HTR-8/SVneo (cell line): ENCODE data around the gene MAP3K12.
A peak's percentile ranks its signal among the peaks of the same experiment; 100 is the strongest.
"Not testable (repeated sequence)": the region's sequence is repeated elsewhere in the genome, so short reads cannot be mapped to it uniquely, and the experiment has no call there.

ENCODE experiments used
- DNase-seq: peaks from one replicate; pipeline ENCODE4 v3.0.0; 2011; ENCODE audit warnings: low spot score, mixed read lengths; ENCODE audit not compliant: insufficient read length
- FAIRE-seq: peaks from 2 replicates; lab custom pipeline; 2011; peaks lifted over from hg19 to GRCh38; lab: Jason Lieb, UNC

MAP3K12 gene

GRCh38 chr12:53499266-53500141 lies at the start of gene MAP3K12:
TSS of gene MAP3K12 (minus strand) at chr12:53499458. CDS start at chr12:53487391, 12,067 bp downstream.
- no peak for FAIRE-seq
- no peak for DNase-seq

GRCh38 chr12:53548354-53548753 lies 49.1 kb upstream of the MAP3K12 start:
- not testable (repeated sequence) for DNase-seq, FAIRE-seq

GRCh38 chr12:53543539-53543938 lies 44.3 kb upstream of the MAP3K12 start:
- FAIRE-seq (no peak), DNase-seq (peak; percentile 58)

GRCh38 chr12:53539526-53539925 lies 40.3 kb upstream of the MAP3K12 start:
- FAIRE-seq (no peak), DNase-seq (no peak)

- DNase-seq (no peak), FAIRE-seq (no peak)
These were observed 39.0 kb upstream of the MAP3K12 start for GRCh38 chr12:53538209-53538689.

- no peak for FAIRE-seq
- no peak for DNase-seq
These were observed 37.7 kb upstream of the MAP3K12 start for GRCh38 chr12:53536962-53537361.

GRCh38 chr12:53533471-53533870 lies 34.2 kb upstream of the MAP3K12 start:
- DNase-seq (no peak), FAIRE-seq (no peak)

- DNase-seq = no peak
- FAIRE-seq = no peak
These were observed 33.5 kb upstream of the MAP3K12 start for GRCh38 chr12:53532524-53533445.

GRCh38 chr12:53532021-53532420 lies 32.8 kb upstream of the MAP3K12 start:
- FAIRE-seq (no peak), DNase-seq (no peak)

- DNase-seq = no peak
- FAIRE-seq = no peak
These were observed 31.7 kb upstream of the MAP3K12 start for GRCh38 chr12:53530920-53531319.

GRCh38 chr12:53530061-53530460 lies 30.8 kb upstream of the MAP3K12 start:
- DNase-seq = no peak
- no peak for FAIRE-seq

GRCh38 chr12:53524476-53524875 lies 25.2 kb upstream of the MAP3K12 start:
- DNase-seq (no peak), FAIRE-seq (no peak)

- DNase-seq (no peak), FAIRE-seq (no peak)
These were observed 23.9 kb upstream of the MAP3K12 start for GRCh38 chr12:53523131-53523530.

GRCh38 chr12:53518381-53518780 lies 19.1 kb upstream of the MAP3K12 start:
- FAIRE-seq = no peak
- DNase-seq = no peak

- FAIRE-seq (no peak), DNase-seq (no peak)
These were observed 17.6 kb upstream of the MAP3K12 start for GRCh38 chr12:53516758-53517455.

GRCh38 chr12:53515291-53515680 lies 16.0 kb upstream of the MAP3K12 start:
- FAIRE-seq (no peak), DNase-seq (no peak)

- DNase-seq (no peak), FAIRE-seq (no peak)
These were observed 15.5 kb upstream of the MAP3K12 start for GRCh38 chr12:53514628-53515290.

- FAIRE-seq = no peak
- no peak for DNase-seq
These were observed 14.6 kb upstream of the MAP3K12 start for GRCh38 chr12:53513712-53514410.

- no peak for DNase-seq
- FAIRE-seq = no peak
These were observed 11.0 kb upstream of the MAP3K12 start for GRCh38 chr12:53510181-53510812.
